GM19043 (cell line): ENCODE results near the gene MYB.
A peak's percentile ranks its signal among the peaks of the same experiment; 100 is the strongest.
"Not testable (repeated sequence)": the region's sequence is repeated elsewhere in the genome, so short reads cannot be mapped to it uniquely, and the experiment has no call there.

ENCODE experiments used
- ATAC-seq: cut with Tn5 transposase; IDR thresholded peaks from one replicate; pipeline ENCODE4 v1.9.1; 2021; ENCODE audit warnings: low read depth; ENCODE audit not compliant: unreplicated experiment

MYB gene

DNA sequence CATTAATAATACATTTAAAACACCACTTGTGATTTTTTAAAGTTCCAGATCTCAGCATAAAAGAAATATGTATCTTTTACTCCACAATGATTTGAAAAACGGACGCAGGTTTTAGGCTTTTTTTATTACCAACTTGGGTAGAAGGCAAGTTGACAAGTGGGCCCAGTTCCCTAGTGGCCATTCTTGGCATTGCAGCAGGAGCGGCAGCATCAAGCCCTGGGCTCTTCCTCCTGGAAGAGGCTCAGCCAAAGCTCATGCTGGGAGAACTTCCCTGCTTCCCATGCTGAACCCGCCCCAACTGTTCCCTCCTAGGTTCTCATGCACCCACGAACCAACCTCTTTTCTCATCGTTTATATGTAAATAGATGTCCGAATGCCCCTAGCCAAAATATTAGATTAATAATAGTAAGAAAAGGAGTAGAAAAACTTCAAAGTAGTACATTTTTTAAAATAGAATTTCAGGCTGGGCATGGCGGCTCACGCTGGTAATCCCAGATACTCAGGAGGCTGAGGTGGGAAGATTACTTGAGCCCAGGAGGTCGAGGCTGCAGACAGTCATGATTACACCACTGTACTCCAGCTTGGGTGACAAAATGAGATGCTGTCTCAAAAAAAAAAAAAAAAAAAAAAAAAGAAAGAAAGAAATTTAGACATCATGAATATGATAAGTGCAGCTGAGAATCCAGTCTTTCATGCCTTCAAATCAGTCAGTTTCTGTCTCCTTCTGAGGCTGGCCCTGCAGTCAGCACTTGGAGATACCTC, 18.2 kb upstream of the MYB start:
- ATAC-seq, result no peak

DNA sequence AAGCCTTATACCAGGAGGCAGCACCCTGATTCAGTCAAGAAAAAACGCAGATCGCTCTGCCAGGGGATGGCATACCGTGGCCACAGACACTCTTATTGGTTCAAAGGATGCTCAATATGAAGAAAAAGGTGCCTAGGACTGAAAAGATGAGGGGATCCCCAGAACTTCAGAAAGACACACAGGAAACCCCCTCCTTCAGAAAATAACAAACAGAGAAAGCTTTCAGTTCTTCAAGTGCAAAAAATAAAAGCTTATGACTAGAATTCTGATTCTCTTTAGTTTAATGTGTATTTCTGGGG, 17.7 kb upstream of the MYB start:
- peak; percentile 46 for ATAC-seq

DNA sequence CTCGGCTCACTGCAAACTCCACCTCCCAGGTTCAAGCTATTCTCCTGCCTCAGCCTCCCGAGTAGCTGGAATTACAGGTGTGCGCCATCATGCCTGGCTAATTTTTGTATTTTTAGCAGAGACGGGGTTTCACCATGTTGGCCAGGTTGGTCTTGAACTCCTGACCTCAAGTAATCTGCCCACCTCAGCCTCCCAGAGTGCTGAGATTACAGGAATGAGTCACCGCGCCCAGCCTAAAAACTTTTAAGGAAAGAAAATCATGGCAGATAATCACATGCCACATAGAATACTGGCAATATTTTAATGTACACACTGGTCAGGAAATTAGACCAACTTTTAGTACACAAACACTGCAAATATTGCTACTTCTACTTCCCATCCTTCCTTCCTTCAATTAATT, 16.7 kb upstream of the MYB start:
- ATAC-seq, result not testable (repeated sequence)

DNA sequence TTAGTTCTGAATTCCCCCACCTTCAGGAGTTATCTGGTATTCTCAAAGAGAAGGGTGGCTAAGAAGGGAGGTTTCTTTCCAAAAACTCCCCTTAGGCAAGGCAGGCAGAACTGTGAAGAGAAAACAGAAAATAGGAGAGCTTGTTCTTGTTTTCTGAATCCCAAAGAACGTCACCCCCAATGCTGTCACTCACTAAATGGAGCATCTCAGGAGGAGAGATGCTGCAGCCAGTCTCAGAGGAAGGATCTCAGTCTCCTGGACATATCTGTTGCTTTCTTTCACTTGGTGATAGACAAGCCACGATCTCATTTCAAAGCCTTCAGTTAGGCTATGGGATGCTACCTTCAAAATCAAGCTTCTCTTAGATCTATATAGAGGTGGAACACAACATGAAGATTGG, 16.1 kb upstream of the MYB start:
- no peak for ATAC-seq

DNA sequence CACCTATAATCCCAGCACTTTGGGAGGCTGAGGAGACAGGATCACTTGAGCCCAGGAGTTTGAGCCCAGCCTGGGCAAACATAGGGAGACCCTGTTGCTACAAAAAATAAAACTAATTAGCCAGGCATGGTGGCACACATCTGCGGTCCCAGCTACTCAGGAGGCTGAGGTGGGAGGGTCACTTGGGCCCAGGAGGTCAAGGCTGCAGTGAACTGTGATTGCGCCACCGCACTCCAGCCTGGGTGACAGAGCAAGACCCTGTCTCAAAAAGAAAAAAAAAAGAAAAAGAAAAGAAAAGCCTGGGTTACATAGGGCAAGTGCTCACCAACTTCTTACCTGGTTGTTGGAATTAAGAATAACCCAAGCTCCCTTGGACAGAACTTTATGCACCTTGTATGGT, 14.6 kb upstream of the MYB start:
- ATAC-seq, result no peak

DNA sequence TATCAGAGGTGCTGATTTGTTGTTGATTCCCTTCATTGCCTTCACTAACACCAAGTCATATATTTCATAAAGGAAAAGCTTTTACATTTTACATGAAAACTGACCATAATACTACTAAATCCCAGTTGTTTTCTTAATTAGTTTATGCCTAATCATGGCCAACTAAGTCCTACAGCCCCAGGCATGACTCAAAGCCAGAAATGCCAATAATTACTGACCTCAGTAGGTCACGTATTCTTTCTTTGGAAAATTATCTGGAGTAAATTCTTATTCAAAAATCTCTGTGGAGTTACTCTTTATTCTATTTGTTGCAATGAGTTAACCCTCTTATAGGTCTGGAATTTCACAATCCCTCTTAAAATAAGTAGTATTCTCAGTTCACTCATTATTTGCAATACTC, 13.5 kb upstream of the MYB start:
- no peak for ATAC-seq

DNA sequence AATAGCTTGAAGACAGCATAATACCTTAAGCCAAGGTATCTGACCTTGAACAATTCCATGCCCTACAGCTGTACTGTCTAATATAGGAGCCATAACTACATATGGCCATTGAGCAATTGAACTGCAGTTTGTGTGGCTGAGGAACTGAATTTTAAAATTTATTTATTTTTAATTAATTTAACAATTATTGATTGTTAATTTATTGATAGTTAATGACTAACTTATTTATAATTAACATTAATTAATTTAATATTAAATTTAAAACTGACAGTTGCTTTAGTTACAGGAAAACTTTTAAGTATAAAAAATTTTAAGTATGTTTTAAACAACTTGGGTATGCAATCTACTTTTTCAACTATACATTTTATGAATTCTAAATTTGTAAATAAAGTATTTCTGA, 12.3 kb upstream of the MYB start:
- ATAC-seq, result no peak

DNA sequence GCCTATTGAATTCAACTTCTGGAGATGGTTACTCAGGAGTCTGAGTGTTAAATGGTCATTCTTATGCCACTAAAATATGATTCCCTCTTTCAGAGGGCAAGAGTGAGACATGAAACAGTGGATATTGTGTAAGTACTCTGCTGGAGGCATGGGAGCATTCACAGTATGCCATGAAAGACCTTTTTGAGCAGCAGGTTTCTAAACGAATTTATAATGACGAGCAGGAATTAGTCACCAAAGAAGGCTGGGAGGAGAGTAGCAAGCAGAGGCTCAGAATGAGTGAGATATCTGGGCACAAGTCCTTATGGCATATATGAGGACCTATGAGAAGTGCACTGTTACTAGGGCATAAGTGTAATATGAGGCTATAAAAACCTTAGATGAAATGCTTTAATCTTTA, 10.9 kb upstream of the MYB start:
- ATAC-seq, result peak; percentile 7

DNA sequence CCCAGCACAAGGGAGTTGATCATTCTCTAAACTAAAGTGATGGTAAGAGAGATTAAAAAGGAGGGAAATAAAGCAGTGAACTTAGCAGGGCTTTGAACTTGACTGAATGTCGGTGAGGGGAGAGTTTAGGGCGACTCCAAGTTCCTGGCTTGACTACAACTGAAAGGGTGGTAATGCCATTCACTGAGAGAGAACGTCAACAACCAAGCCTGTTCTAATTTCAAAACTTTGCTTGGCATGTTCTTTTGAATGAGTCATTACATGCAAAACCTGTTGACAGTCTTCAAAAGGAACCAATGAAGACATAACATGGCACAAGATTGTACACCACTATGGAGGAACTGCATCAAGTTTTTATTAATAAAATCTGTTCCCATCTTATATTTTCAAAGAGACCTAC, 10.3 kb upstream of the MYB start:
- ATAC-seq, result peak; percentile 43

DNA sequence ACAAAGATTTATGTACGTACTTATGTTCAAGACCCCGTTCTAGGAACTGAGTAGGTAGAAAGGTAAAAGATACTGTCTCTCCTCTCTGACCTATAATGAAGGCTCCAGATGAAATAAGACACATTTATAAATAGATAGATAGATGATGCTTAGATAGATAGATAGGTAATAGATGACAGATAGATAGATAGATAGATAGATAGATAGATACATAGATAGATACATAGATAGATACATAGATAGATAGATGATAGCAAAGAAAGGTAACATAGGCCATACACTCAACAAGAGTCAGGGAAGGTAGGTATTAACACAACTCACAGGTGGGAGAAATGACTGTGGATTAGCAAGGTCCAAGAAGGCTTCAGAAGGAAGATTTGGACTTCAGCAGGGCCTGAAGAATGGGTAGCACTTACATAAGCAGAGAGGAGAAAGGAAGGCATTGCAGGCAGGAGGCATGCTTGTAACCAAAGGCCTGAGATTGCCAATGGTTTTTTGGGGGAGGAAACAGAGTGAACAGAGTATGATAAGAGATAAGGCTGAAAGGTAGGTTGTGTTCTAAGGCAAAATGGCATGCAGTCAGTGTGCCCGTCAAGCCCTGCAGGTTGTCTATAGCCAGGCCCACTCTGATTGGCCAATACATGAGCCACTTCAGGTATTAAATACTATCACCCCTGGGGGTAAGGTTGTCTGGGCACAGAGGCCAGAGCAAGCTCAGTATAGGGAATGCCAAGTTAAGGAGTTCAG, 7.7 kb upstream of the MYB start:
- ATAC-seq, result no peak

DNA sequence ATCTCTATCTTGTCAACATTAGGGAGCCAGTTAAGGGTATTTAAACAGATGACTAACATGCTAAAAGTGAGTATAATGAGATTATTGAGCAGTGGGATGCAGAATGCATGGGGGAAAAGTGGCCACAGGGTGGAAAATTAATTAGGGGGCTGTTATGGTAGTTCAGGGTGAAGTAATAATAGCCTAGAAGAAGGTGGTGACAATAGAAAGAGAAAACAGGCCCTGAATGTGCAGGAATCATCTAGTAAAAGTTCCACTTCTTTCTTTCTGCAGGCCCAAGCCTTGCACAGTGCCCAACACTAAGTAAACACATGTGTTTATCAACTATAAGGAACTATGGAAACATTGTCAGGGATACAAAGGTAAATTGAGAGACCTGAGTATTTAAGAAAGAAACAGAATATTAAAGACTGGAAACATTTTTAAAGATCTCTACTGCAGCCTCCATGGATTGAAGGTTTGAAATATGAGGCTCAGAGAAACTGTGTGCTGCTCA, 7.1 kb upstream of the MYB start:
- no peak for ATAC-seq

DNA sequence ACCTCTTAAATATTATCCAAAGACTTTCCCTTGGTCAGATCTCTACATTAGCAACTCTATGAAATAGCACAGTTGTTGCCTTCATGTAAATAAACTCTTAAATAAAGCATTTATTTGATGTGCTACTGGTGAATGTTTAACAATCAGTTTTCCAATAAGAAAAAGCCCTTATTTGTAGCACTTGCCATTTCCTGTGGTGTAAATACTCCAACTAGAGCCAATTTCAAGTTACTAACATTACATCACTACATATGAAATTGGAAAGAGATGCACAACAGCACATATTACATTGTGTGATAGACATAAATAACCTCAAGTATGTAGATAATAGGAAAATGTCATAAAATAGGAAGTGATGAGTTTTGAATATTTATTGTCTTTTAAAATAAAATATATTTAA, 5.0 kb upstream of the MYB start:
- no peak for ATAC-seq

DNA sequence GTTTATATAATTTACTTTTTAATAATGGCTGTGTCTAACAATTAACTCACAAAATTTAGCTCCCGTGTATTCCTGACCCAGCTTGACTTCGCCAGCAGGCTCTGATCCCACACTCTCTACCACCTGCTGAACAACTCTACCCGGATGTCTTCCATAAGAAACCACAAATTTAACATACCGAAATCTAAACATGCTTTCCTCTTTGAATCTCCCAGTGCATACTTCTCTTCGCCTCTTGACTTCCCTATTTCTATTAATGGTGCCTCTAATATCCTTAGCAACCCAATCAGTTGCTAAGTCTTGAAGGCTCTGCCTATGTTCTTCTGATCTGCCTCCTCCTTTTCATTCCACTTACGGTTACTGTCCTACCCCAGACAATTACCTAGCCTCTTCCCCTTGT, 4.6 kb upstream of the MYB start:
- no peak for ATAC-seq

DNA sequence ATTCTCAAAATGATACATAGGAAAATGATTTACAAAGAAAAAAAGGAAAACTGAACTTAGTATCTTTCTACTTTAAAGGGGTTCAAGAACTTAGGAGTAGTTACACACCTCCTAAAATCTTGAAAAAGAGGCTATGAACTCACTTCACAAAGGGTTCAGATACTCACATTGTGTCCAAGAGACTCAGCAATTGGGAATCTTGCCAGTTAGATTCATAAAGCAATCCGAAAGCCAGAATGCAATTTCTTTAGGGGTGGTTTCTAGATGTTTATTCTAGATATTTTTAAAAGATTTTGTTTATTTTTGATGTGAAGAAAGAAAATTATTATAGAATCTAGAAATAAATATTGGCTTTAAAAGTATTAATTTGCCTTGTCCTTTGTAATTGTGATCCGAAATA, 1.7 kb upstream of the MYB start:
- ATAC-seq, result no peak

DNA sequence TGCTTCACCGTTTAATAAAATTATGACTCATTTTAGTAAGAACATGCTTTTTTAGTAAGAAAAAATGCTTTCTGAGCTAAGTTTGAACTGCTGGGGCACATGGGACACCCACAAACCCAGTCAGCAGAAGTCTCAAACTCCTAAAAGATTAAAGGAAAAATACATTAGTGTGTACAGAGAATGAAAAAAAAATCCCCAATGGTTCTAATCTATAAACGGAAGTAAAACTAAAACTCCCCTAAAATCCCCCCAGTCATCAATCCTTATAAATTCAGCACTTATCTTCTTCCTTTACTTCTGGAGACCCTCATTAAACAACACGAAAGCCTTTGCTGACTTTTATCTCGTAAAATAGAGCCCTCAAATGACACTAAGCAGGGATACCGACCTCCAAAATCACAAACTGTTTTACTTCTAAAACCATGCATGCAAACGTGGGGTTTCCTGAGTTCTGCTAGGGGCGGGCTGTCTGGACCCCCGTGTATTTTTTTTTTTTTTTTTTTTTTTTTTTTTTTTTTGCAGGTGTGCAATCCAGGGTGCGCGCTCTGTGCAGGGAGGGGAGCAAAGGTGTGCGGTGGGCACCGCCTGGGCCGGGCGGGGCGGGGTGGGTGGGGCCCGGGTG, 1.1 kb upstream of the MYB start:
- no peak for ATAC-seq

DNA sequence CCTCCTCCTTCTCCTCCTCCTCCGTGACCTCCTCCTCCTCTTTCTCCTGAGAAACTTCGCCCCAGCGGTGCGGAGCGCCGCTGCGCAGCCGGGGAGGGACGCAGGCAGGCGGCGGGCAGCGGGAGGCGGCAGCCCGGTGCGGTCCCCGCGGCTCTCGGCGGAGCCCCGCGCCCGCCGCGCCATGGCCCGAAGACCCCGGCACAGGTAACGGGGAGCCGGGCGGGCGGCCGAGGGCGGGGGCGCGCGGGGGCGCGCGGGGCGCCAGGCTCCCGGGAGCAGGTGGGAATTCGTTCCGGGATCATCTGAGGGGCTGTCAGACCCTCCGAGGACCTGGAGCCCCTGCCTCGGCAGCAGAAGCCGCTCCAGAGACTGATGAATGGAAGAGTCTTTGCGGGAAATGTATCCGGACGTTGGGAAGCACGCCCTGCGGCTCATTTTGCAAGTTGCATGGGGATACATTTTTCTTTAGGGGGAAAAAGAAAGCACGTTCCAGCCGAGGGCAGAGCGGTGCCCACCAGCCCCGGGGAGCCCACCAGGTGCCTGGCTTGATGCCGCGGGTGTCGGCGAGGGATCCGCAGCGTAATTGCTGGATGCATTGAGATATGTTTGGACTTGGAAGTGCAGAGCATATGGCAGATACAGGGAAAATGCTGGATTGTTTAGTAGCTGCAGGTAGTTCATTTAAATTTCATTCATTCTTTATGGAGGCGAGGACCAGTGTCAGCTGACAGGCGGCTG, 394 bp downstream of the MYB start:
- no peak for ATAC-seq

DNA sequence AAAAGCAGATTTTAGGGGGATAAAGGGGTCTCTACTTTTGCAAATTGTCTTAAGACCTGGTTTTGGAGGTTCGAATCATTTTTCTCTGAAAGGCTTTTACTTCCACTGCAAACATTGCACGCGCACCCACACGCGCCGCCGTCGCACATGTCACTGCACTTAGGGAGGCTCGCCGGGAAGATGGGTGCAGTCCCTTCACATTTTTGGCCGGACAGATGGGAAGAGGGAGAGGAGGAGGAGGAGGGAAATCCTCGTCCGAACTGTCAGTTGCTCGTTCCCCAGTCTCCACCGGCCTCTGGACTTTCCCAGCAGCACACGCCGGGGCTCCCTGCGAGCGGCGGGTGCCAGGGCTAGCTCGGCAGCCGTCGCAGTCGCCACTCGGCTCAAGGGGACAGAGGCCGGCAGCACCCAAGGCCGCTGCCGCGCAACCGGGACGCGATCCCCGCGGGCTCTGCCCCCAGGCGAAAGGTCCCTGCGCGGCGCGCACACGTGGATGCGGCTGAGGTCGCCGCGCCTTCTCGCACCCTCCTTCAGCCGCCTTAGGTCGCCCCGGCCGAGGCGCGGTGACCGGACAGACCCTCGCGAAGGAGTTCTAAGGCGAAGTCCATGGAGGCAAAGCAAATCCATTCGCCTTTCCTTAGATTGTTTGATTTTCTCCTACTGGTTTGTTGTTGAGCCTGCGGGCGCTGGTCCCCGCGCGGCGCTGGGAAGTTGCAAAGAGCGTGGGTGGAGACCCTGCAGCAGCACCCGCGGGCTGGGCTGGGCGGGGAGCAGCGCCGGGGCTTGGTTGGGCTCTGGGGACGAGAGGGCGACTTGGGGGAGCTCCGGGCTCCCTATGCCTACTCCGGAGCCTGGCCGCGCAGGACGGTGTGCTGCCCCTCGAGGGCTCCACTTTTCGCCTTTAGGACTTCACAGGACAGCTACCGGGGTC, 1.2 kb downstream of the MYB start:
- ATAC-seq, result no peak

DNA sequence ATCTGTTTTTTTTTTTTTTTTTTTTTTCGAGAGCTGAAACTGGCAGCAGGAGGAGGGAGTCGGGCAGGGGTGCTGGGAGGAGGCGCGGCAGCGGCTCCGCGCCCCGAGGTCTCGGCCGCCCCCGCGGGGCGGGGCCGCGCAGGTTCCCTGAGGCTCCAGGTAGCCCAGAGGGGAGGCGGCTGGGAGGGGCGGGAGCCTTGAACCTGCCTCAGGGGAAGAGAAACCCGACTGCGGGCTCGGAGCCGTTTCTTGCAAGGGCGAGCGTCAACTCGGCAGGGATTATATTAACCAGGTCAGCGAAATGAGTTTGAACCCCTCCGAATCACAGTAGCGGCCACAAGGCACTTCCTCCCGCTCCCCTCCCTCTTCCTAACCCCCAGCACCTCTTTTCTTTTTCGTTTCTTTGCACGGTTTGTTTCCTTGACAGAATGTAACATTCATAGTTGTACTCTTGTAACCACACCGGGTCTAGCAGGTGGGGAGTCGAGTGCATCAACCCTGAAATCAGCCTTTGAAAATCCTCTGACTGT, 2.0 kb downstream of the MYB start:
- peak; percentile 50 for ATAC-seq

DNA sequence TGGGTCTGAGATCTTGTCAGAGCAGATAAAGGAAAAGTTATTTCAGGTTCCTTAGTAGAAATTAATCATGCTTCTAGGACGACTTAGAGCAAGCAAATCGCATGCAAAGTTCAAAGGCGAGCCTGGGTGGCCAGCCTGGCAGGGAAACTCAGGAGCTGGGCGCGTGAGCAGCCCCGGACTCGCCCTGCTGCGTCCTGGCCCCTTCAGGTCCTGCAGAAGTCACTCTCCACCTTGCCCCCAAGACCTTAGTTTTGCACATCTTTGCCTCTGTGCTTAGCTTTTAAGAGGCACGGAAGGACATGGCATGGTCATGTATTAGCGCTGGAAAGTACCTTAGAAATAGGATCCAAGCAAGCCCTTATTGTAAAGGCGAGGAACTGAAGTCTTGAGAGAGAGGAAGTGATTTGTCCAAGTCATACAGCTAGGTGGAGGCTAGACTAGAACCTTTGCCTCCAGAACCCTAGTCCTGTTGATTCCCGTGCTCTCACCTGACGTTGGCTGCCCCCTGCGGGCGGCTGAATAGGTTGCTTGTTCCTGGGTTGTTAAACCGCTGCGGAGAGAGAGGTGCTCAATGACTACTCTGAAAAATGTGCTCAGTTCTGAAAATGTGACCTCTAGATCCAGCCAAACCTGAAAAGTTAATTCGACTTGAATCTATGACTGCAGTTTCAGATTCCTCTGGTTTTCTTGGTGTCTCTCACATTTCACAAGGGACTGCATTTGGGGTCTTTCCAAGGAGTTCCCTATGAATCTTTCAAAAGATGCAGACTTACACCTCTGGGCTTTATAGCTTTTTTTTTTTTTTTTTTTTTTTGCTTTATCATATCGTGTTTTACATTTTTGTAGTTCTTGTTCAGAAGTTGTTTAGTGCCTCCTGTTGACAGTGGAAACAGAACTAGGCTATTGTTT, 2.7 kb downstream of the MYB start:
- ATAC-seq, result peak; percentile 15
